Measurements from ENCODE around the gene TSR3.

TSR3 gene

DNA sequence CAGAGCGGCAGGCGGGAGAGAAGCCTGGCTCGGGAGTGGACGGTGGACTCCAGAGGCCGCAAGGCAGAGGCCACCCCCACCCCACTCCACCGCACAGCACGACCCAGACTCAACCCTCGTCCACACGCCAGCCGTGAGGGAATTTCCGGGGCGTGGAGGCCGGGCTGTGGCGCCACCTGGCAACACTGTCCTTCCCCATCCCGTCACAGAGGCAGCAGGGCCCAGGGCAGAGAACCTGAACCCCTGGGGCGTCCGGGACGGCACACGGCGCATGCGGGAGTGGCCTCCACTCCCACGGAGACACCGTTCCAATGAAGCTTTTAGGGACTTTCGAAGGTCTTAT lies 23.6 kb upstream of the TSR3 start:
- ChIA-PET POLR2A (no interaction called here), CTCF (no interaction called here)
- no peak for TF ChIP-seq BHLHE40 (IDR thresholded peaks at IDR 0.05; ENCODE audit: borderline replicate concordance)
- TF ChIP-seq ZNF384 (IDR thresholded peaks at IDR 0.05), result no peak
- TF ChIP-seq CTBP1 (IDR thresholded peaks at IDR 0.05; ENCODE audit: borderline replicate concordance), result no peak
- no peak for TF ChIP-seq PKNOX1 (IDR thresholded peaks at IDR 0.05)
- no peak for TF ChIP-seq LEF1 (IDR thresholded peaks at IDR 0.05; ENCODE audit: borderline replicate concordance)
- no peak for TF ChIP-seq NFRKB (IDR thresholded peaks at IDR 0.05)
- no peak for TF ChIP-seq FOXA1 (IDR thresholded peaks at IDR 0.05)
- no peak for TF ChIP-seq L3MBTL2 (conservative IDR thresholded peaks at IDR 0.05)
- no peak for TF ChIP-seq HDGF (IDR thresholded peaks at IDR 0.05; ENCODE audit: borderline replicate concordance)
- DNase-seq (ENCODE audit: extremely low spot score), result no peak

DNA sequence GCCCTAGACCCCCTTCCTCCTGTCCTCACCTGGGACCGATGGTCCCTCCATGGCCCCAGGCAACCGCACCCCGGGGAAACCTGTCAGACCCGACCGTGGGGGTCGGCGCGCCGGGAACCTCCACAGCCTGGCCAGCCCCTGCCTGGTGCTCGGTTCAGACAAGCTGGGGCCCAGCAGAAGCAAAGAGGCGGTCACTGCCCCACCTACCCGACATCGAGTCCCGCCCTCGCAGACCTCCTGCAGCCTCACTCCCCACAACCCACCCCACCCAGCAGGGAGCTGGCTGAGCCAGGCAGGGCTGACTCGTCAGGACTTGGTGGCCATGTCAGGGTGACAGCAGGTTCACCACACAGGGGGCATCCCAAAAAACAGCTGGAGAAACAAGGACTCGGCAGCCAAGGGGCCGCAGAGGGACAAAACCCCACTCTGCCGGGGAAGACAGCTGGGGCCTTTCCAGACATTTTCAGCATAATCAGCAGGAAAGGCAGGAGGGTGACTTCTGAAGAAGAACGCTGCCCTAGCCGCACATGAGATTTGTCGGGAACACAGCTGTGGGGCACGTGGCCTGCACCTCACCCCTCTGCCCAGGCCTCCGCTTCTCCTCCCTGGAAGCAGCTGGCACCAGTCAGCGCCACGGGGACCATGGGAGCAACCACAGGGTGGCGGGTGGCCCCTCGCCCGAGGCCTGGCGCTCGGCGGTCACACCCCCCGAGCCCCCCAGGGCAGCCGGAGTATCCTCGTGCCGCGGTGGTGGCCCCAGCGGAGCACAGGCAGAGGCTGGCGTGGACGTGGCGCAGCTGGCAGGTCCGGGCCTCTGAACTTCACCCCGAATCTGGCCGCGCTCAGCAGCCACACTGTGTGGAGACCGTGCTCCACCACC lies 23.0 kb upstream of the TSR3 start:
- DNase-seq (ENCODE audit: extremely low spot score), result no peak
- ChIA-PET CTCF (no interaction called here), POLR2A (no interaction called here)
- TF ChIP-seq TARDBP (IDR thresholded peaks at IDR 0.05) (no peak), ZNF384 (IDR thresholded peaks at IDR 0.05) (no peak), FOXK2 (IDR thresholded peaks at IDR 0.05) (no peak), CTBP1 (IDR thresholded peaks at IDR 0.05; ENCODE audit: borderline replicate concordance) (no peak), NFRKB (IDR thresholded peaks at IDR 0.05) (no peak), ARNT (IDR thresholded peaks at IDR 0.05) (no peak), FOXM1 (IDR thresholded peaks at IDR 0.05; ENCODE audit: borderline replicate concordance) (no peak), FOXA1 (IDR thresholded peaks at IDR 0.05) (no peak)

DNA sequence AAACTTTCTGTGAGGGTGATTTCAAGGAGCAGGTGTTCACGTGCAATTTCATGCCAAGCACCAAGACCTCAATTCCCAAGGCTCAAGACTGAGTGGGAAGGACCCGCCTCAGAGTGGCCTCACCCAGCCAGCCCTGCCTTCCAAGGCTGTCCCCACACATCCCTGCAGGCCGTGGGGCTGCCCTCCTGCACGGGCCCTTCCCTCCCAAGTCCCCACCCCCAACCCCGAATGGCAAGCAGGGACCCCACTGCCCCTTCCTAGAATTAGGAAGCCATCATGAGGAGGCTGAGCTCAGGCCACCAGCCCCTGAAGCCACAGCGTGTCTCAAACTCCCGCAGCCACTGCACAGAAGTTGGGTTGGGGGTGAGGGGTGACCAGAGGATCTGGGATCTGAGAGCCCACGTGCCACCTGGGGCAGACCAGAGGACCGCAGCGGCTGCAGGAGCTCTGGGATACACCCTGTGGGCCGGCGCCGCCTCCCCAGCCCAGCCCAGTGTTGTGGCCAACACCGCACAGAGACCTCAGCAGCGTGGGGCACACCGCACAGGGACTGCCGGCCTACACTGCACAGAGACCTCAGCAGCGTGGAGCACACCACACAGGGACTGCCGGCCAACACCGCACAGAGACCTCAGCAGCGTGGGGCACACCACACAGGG lies 20.7 kb upstream of the TSR3 start:
- ChIA-PET CTCF (no interaction called here), POLR2A (no interaction called here)
- no peak for TF ChIP-seq SP1 (IDR thresholded peaks at IDR 0.05)
- no peak for TF ChIP-seq ELF4 (IDR thresholded peaks at IDR 0.05)
- TF ChIP-seq FOXM1 (IDR thresholded peaks at IDR 0.05; ENCODE audit: borderline replicate concordance), result no peak
- TF ChIP-seq SUZ12 (IDR thresholded peaks at IDR 0.05), result no peak
- no peak for TF ChIP-seq L3MBTL2 (conservative IDR thresholded peaks at IDR 0.05)
- TF ChIP-seq ARNT (IDR thresholded peaks at IDR 0.05), result no peak
- no peak for TF ChIP-seq CTBP1 (IDR thresholded peaks at IDR 0.05; ENCODE audit: borderline replicate concordance)
- TF ChIP-seq PKNOX1 (IDR thresholded peaks at IDR 0.05), result no peak
- no peak for TF ChIP-seq BHLHE40 (IDR thresholded peaks at IDR 0.05; ENCODE audit: borderline replicate concordance)
- no peak for TF ChIP-seq FOXA1 (IDR thresholded peaks at IDR 0.05)
- TF ChIP-seq ZNF384 (IDR thresholded peaks at IDR 0.05), result no peak
- no peak for TF ChIP-seq TARDBP (IDR thresholded peaks at IDR 0.05)
- TF ChIP-seq FOXK2 (IDR thresholded peaks at IDR 0.05), result no peak
- TF ChIP-seq NFRKB (IDR thresholded peaks at IDR 0.05), result no peak
- no peak for TF ChIP-seq HDGF (IDR thresholded peaks at IDR 0.05; ENCODE audit: borderline replicate concordance)
- TF ChIP-seq LEF1 (IDR thresholded peaks at IDR 0.05; ENCODE audit: borderline replicate concordance), result no peak
- no peak for DNase-seq (ENCODE audit: extremely low spot score)

DNA sequence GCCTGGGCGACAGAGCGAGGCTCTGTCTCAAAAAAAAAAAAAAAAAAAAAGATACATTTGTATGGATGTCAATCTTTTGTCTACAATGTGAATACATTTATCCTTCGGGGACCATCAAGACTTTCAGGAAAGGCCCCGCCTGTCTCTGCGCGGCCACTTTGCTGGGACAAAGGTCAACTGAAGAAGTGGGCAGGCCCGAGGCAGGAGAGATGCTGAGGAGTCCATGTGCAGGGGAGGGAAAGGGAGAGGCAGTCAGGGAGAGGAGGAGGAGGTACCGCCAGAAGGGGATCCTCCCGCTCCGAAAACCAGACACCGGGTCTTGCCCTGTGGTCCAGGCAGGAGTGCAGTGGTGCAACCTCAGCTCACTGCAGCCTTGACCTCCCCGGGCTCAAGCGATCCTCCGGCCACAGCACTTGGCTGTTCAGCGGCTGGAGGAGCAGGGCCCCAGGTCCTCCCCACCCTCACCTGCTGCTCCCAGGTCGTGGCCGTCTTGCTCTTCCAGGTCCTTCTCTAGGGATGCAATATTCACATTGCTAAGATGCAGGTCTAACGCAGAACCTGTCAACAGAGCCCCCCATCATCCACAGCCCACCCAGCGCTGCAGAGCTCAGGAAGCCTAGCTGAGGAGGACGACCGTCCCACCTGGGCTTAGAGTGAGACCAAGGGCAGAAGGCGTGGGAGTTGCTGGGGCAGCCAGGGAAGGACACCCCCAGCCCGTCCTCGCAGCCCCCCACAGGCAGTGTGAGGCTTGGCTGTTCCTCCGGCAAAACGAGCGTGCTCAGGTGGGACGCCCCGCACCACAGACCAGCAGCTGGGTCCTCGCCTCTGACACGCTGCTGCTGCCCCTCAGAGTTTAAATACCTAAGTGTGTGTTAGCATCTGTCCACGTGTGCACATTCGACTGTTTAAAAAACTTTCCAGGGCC lies 19.6 kb upstream of the TSR3 start:
- DNase-seq (ENCODE audit: extremely low spot score), result no peak
- TF ChIP-seq FOXA1 (IDR thresholded peaks at IDR 0.05) (no peak), NFRKB (IDR thresholded peaks at IDR 0.05) (no peak), TARDBP (IDR thresholded peaks at IDR 0.05) (no peak), ELF4 (IDR thresholded peaks at IDR 0.05) (no peak), SUZ12 (IDR thresholded peaks at IDR 0.05) (no peak), L3MBTL2 (conservative IDR thresholded peaks at IDR 0.05) (no peak), SP1 (IDR thresholded peaks at IDR 0.05) (no peak), FOXK2 (IDR thresholded peaks at IDR 0.05) (no peak), LEF1 (IDR thresholded peaks at IDR 0.05; ENCODE audit: borderline replicate concordance) (no peak), BHLHE40 (IDR thresholded peaks at IDR 0.05; ENCODE audit: borderline replicate concordance) (no peak), CTBP1 (IDR thresholded peaks at IDR 0.05; ENCODE audit: borderline replicate concordance) (no peak), PKNOX1 (IDR thresholded peaks at IDR 0.05) (no peak), HDGF (IDR thresholded peaks at IDR 0.05; ENCODE audit: borderline replicate concordance) (no peak), ZNF384 (IDR thresholded peaks at IDR 0.05) (no peak), FOXM1 (IDR thresholded peaks at IDR 0.05; ENCODE audit: borderline replicate concordance) (no peak), ARNT (IDR thresholded peaks at IDR 0.05) (no peak)
- CTCF ChIA-PET, result no interaction called here
- POLR2A ChIA-PET, result no interaction called here

DNA sequence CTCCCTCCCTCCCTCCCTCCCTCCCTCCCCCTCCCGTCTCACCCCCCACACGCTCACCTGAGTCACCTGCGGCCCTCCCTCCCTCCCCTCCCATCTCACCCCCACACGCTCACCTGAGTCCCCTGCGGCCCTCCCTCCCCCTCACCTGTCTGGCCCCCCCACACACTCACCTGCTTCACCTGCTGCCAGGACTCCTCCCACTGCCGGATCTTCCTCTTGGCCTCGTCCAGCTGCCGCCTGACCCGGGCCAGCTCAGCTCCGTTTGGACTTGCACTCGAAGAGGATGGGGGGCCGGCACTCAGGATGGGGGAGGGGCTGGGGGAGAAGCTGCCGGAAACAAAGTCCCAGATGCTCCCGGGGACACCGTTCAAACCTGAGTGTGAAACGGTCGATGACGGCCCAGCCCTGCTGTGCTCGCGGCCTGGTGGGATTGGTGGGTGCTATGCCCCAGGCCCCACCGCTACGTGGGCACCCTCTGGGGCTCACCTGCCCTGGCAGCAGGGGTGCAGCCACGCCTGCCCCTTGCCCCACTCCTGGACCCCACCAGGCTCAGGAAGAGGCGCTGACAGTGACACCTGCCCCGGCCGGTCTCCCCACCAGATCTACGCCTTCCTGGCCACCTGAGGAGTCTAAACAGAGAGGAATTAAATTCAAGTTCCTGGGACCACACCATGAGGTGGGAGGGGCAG lies 16.0 kb upstream of the TSR3 start:
- ChIA-PET CTCF (interaction anchor here (1.2 kb wide), 1 partner anchor 11 kb away, joined by 3 read pairs; no protein-coding TSS in a partner anchor), POLR2A (no interaction called here)
- TF ChIP-seq L3MBTL2 (conservative IDR thresholded peaks at IDR 0.05) (no peak), LEF1 (IDR thresholded peaks at IDR 0.05; ENCODE audit: borderline replicate concordance) (no peak), HDGF (IDR thresholded peaks at IDR 0.05; ENCODE audit: borderline replicate concordance) (no peak), FOXK2 (IDR thresholded peaks at IDR 0.05) (no peak), ARNT (IDR thresholded peaks at IDR 0.05) (no peak), SUZ12 (IDR thresholded peaks at IDR 0.05) (no peak), BHLHE40 (IDR thresholded peaks at IDR 0.05; ENCODE audit: borderline replicate concordance) (no peak)
- DNase-seq (ENCODE audit: extremely low spot score), result no peak
